MM.1S (cell line): ENCODE data around the gene CCM2L.

ENCODE experiments used
- DNase-seq: peaks from one replicate; pipeline ENCODE4 v3.0.0-alpha.2; 2015
- H2AFZ ChIP-seq: fragments of 300-600 bp; sonication (generic); 2 replicates; pipeline ENCODE4 v1.6.0; 2016; ENCODE audit warnings: antibody characterized with exemption, low read length
- H3F3A ChIP-seq: fragments of 300-600 bp; sonication (generic); 2 replicates; pipeline ENCODE4 v1.6.1; 2016; ENCODE audit warnings: mild to moderate bottlenecking, antibody characterized with exemption, low read length, moderate library complexity, mixed read lengths; ENCODE audit not compliant: insufficient read depth
- H3K27ac ChIP-seq: fragments of 300-600 bp; sonication (generic); 2 replicates; pipeline ENCODE4 v1.5.1; 2016; ENCODE audit warnings: mild to moderate bottlenecking, low read length
- H3K27me3 ChIP-seq: fragments of 300-600 bp; sonication (generic); replicated peaks from 2 replicates; pipeline ENCODE4 v1.6.0; 2016; ENCODE audit warnings: low read length; ENCODE audit not compliant: insufficient read depth
- H3K36me3 ChIP-seq: fragments of 300-600 bp; sonication (generic); replicated peaks from 2 replicates; pipeline ENCODE4 v1.6.1; 2016; ENCODE audit warnings: mild to moderate bottlenecking, low read length, mixed read lengths; ENCODE audit not compliant: insufficient read depth
- H3K4me1 ChIP-seq: fragments of 300-600 bp; sonication (generic); 2 replicates; pipeline ENCODE4 v1.6.1; 2016; ENCODE audit warnings: low read length, mixed read lengths
- H3K4me2 ChIP-seq: fragments of 300-600 bp; sonication (generic); 2 replicates; pipeline ENCODE4 v1.6.0; 2016; ENCODE audit warnings: low read depth, low read length
- H3K4me3 ChIP-seq: fragments of 300-600 bp; sonication (generic); 2 replicates; pipeline ENCODE4 v1.5.1; 2016; ENCODE audit warnings: low read length, mixed read lengths
- H3K79me2 ChIP-seq: fragments of 300-600 bp; sonication (generic); 2 replicates; pipeline ENCODE4 v1.6.1; 2016; ENCODE audit warnings: mixed run types, low read length, mixed read lengths
- H3K9ac ChIP-seq: fragments of 300-600 bp; sonication (generic); 2 replicates; pipeline ENCODE4 v1.6.1; 2016; ENCODE audit warnings: low read length, mixed read lengths
- H3K9me2 ChIP-seq: fragments of 300-600 bp; sonication (generic); replicated peaks from 2 replicates; pipeline ENCODE4 v1.6.1; 2016; ENCODE audit warnings: mild to moderate bottlenecking, low read length, mixed read lengths; ENCODE audit not compliant: insufficient read depth
- H3K9me3 ChIP-seq: fragments of 300-600 bp; sonication (generic); replicated peaks from 2 replicates; pipeline ENCODE4 v1.6.1; 2016; ENCODE audit warnings: mild to moderate bottlenecking, low read length, mixed read lengths; ENCODE audit not compliant: insufficient read depth
- H4K20me1 ChIP-seq: fragments of 300-600 bp; sonication (generic); 2 replicates; pipeline ENCODE4 v1.6.1; 2016; ENCODE audit warnings: mild to moderate bottlenecking, low read length, moderate library complexity, mixed read lengths; ENCODE audit not compliant: insufficient read depth
- EZH2 ChIP-seq: fragments of 300-600 bp; sonication (generic); optimal IDR thresholded peaks from 2 replicates; pipeline ENCODE3; 2017; ENCODE audit warnings: low read depth, mild to moderate bottlenecking, antibody characterized with exemption, low read length, mixed read lengths
- EZH2phosphoT487 ChIP-seq: fragments of 300-600 bp; sonication (generic); IDR thresholded peaks from 2 replicates; pipeline ENCODE4 v1.6.1; 2018; ENCODE audit warnings: antibody characterized with exemption, low read length
- TF ChIP-seq, protein P1 (sequence below): fragments of 300-600 bp; sonication (generic); IDR thresholded peaks from 2 replicates; pipeline ENCODE4 v1.5.1; 2016; ENCODE audit warnings: antibody characterized with exemption, low read length, mixed read lengths

CCM2L gene

DNA sequence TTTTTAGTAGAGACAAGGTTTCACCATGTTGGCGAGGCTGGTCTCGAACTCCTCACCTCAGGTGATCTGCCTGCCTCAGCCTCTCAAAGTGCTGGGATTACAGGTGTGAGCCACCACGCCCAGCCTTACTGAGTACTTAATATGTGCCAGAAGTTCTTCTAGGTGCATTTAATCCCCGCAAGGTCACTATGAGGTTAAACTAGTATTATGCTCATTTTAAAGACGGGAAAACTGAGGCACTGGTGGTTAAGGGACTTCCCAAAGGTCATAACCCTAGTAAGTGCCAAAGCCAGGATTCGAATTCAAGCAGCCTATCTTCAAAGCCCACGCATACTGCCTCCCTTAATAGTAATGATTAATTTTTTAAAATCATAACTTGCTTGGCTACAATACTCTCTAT, 674 bp upstream of the CCM2L start:
- no peak overlapping the region for H3K4me3 ChIP-seq
- H3K27ac ChIP-seq, result no peak overlapping the region
- no peak for DNase-seq
- H3K36me3 ChIP-seq, result no peaks in the 10 kb centered on the region
- H3K4me1 ChIP-seq, result no peaks in the 10 kb centered on the region
- no peaks in the 10 kb centered on the region for H3K9me3 ChIP-seq
- no peak overlapping the region for H2AFZ ChIP-seq
- no peak overlapping the region for H3K4me2 ChIP-seq
- no peak for TF ChIP-seq EZH2phosphoT487
- TF ChIP-seq, protein P1, sequence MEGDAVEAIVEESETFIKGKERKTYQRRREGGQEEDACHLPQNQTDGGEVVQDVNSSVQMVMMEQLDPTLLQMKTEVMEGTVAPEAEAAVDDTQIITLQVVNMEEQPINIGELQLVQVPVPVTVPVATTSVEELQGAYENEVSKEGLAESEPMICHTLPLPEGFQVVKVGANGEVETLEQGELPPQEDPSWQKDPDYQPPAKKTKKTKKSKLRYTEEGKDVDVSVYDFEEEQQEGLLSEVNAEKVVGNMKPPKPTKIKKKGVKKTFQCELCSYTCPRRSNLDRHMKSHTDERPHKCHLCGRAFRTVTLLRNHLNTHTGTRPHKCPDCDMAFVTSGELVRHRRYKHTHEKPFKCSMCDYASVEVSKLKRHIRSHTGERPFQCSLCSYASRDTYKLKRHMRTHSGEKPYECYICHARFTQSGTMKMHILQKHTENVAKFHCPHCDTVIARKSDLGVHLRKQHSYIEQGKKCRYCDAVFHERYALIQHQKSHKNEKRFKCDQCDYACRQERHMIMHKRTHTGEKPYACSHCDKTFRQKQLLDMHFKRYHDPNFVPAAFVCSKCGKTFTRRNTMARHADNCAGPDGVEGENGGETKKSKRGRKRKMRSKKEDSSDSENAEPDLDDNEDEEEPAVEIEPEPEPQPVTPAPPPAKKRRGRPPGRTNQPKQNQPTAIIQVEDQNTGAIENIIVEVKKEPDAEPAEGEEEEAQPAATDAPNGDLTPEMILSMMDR, result no peak
- no peak for TF ChIP-seq EZH2
- H3F3A ChIP-seq, result no peaks in the 10 kb centered on the region
- H3K27me3 ChIP-seq, result peaks cover 84% of the 10 kb centered on the region
- H3K9me2 ChIP-seq, result no peaks in the 10 kb centered on the region
- no peak overlapping the region for H3K9ac ChIP-seq
- H3K79me2 ChIP-seq, result no peaks in the 10 kb centered on the region
- H4K20me1 ChIP-seq, result no peaks in the 10 kb centered on the region

- H3F3A ChIP-seq, result no peaks in the 10 kb centered on the region
- H3K9me2 ChIP-seq, result no peaks in the 10 kb centered on the region
- no peak overlapping the region for H3K4me2 ChIP-seq
- TF ChIP-seq EZH2phosphoT487 (no peak), EZH2 (no peak)
- TF ChIP-seq, protein P1, result no peak
- peaks cover 84% of the 10 kb centered on the region for H3K27me3 ChIP-seq
- no peaks in the 10 kb centered on the region for H3K4me1 ChIP-seq
- no peak overlapping the region for H3K9ac ChIP-seq
- H3K27ac ChIP-seq, result no peak overlapping the region
- no peaks in the 10 kb centered on the region for H4K20me1 ChIP-seq
- no peak overlapping the region for H2AFZ ChIP-seq
- no peaks in the 10 kb centered on the region for H3K9me3 ChIP-seq
- no peaks in the 10 kb centered on the region for H3K79me2 ChIP-seq
- H3K36me3 ChIP-seq, result no peaks in the 10 kb centered on the region
- no peak for DNase-seq
- H3K4me3 ChIP-seq, result no peak overlapping the region
Observed at GRCh38 chr20:32010666-32011065, 428 bp downstream of the CCM2L start.

DNA sequence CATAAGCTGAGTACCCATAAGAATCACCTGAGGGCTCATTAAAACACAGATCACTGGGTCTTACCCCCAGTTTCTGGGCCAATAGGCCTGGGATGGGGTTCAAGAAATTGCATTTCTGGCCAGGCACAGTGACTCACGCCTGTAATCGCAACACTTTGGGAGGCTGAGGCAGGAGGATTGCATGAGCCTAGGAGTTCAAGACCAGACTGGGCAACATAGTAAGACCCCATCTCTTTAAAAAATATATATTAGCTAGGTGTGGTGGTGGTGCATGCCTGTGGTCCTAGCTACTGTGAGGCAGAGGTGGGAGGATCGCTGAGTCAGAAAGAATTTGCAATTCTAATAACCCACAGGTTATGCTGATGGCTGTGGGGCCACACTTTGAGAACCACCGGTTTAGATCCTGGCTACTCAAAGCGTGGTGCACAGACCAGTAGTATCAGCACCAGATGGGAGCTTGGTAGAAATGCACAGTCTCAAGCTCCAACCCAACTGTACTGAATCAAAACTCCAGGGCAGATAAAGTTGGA, 2.0 kb downstream of the CCM2L start:
- H3K9me3 ChIP-seq, result no peaks in the 10 kb centered on the region
- H3K4me1 ChIP-seq, result no peaks in the 10 kb centered on the region
- no peaks in the 10 kb centered on the region for H3F3A ChIP-seq
- no peak overlapping the region for H3K9ac ChIP-seq
- no peak overlapping the region for H3K4me3 ChIP-seq
- TF ChIP-seq EZH2, result no peak
- TF ChIP-seq EZH2phosphoT487, result no peak
- TF ChIP-seq, protein P1, result no peak
- no peak overlapping the region for H3K27ac ChIP-seq
- no peaks in the 10 kb centered on the region for H3K36me3 ChIP-seq
- H2AFZ ChIP-seq, result no peak overlapping the region
- no peaks in the 10 kb centered on the region for H3K79me2 ChIP-seq
- no peaks in the 10 kb centered on the region for H3K9me2 ChIP-seq
- DNase-seq, result no peak
- H3K4me2 ChIP-seq, result no peak overlapping the region
- H4K20me1 ChIP-seq, result no peaks in the 10 kb centered on the region
- peaks cover 88% of the 10 kb centered on the region for H3K27me3 ChIP-seq
